ENCODE data around the gene MYMX. TPM values are rescaled to one million over a fixed set of nuclear protein-coding genes. Genes with fewer than 3 reads are reported as not detected.
A peak's percentile ranks its signal among the peaks of the same experiment; 100 is the strongest.

Gene MYMX
- total RNA-seq, 1 donor from 2014 or later, result not detected

GRCh38 chr6:44266347-44266746 lies 49.6 kb downstream of the MYMX start:
- Mint-ChIP-seq H3K9me3 (ENCODE audit: low read depth) (no peaks in the 10 kb centered on the region), H3K4me3 (ENCODE audit: unreplicated experiment) (no peak overlapping the region), H3K36me3 (ENCODE audit: low read depth) (no peaks in the 10 kb centered on the region), H3K4me1 (ENCODE audit: low read depth) (peaks cover 36% of the 10 kb centered on the region), H3K27me3 (ENCODE audit: low read depth) (peaks cover 18% of the 10 kb centered on the region), H3K27ac (ENCODE audit: unreplicated experiment) (no peak overlapping the region)
- peak; percentile 21 for DNase-seq (ENCODE audit: low spot score)
- TF ChIP-seq CTCF (IDR thresholded peaks at IDR 0.05), result no peak

DNA sequence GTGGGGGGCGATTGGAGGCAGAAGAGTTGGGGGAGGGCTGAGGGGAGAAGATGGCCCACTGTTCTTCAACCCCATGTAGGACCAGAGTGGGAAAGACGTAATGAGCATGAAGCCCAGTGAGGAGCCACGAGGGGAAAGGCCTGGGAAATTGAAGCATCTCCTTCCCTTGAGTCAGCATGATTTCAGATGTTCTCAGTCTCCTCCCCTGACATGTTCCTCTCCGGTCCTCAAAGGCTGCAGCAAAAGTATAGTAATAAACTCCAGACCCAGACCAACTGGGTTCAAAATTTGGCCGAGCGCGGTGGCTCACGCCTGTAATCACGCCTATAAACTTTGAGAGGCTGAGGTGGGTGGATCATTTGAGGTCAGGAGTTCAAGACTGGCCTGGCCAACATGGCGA lies 50.5 kb downstream of the MYMX start:
- Mint-ChIP-seq H3K27me3 (ENCODE audit: low read depth) (peaks cover 23% of the 10 kb centered on the region), H3K4me1 (ENCODE audit: low read depth) (peaks cover 36% of the 10 kb centered on the region), H3K36me3 (ENCODE audit: low read depth) (no peaks in the 10 kb centered on the region), H3K4me3 (ENCODE audit: unreplicated experiment) (no peak overlapping the region), H3K27ac (ENCODE audit: unreplicated experiment) (no peak overlapping the region), H3K9me3 (ENCODE audit: low read depth) (no peaks in the 10 kb centered on the region)
- no peak for TF ChIP-seq CTCF (IDR thresholded peaks at IDR 0.05)
- DNase-seq (ENCODE audit: low spot score), result peak; percentile 22

Other genes starting within 250 kb of the MYMX start
- 35.1 to 38.7 TPM (median 35.5 TPM) in 3 replicates for gene MRPL14, start 89.5 kb upstream of the MYMX start, total RNA-seq
- gene TMEM63B, start 89.4 kb upstream of the MYMX start, total RNA-seq, result 36.2 to 40.7 TPM (median 40.3 TPM) in 3 replicates
- 0.07 TPM in 1 of 3 replicates, not detected in the others for gene CAPN11, start 58.1 kb upstream of the MYMX start, total RNA-seq
- gene SLC29A1, start 6.7 kb downstream of the MYMX start, total RNA-seq, result 161 to 231 TPM (median 221 TPM) in 3 replicates
- gene HSP90AB1, start 30.2 kb downstream of the MYMX start, total RNA-seq, result 508 to 805 TPM (median 512 TPM) in 3 replicates
- gene SLC35B2, start 40.6 kb downstream of the MYMX start, total RNA-seq, result 71.5 to 83.1 TPM (median 75.7 TPM) in 3 replicates
- 3.0 to 7.0 TPM (median 6.2 TPM) in 3 replicates for gene NFKBIE, start 48.6 kb downstream of the MYMX start, total RNA-seq
- 0.05 TPM in 1 of 3 replicates, not detected in the others for gene TMEM151B, start 53.5 kb downstream of the MYMX start, total RNA-seq
- gene AARS2, start 96.4 kb downstream of the MYMX start, total RNA-seq, result 7.9 to 14.9 TPM (median 8.6 TPM) in 3 replicates
- gene SPATS1, start 125.7 kb downstream of the MYMX start, total RNA-seq, result not detected in 3 replicates
- 18.4 to 23.2 TPM (median 19.0 TPM) in 3 replicates for gene CDC5L, start 170.8 kb downstream of the MYMX start, total RNA-seq